ENCODE results near the gene GSTA2. TPM values are rescaled to one million over a fixed set of nuclear protein-coding genes. Genes with fewer than 3 reads are reported as not detected.

The GSTA2 gene
- total RNA-seq, 1 experiment from 2014 or later = not detected

DNA sequence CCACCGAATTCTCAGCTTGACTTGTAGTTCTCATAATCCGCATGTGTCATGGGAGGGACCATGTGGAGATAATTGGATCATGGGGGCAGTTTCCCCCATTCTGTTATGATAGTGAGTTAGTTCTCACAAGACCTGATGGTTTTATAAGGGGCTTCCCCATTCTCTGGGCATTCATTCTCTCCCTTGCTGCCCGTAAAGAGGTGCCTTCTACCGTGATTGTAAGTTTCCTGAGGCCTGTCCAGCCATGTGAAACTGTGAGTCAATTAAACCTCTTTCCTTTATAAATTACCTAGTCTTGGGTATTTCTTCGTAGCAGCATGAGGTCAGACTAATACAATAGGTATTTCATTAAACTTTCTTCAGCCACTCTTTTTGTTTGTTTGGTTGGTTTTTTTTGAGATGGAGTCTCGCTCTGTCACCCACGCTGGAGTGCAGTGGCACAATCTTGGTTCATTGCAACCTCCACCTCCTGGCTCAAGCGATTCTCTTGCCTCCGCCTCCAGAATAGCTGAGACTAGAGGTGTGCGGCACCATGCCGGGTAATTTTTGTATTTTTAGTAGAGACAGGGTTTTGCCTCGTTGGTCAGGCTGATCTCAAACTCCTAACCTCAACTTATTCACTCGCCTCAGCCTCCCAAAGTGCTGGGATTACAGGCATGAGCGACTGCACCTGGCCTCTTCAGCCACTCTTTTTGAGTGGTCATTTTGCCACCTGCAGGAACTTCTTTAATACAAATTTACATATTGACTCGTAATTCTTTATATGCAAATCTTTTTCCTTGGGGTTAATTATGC is 36.3 kb downstream of the GSTA2 start (continued):
- TF ChIP-seq, protein P1, sequence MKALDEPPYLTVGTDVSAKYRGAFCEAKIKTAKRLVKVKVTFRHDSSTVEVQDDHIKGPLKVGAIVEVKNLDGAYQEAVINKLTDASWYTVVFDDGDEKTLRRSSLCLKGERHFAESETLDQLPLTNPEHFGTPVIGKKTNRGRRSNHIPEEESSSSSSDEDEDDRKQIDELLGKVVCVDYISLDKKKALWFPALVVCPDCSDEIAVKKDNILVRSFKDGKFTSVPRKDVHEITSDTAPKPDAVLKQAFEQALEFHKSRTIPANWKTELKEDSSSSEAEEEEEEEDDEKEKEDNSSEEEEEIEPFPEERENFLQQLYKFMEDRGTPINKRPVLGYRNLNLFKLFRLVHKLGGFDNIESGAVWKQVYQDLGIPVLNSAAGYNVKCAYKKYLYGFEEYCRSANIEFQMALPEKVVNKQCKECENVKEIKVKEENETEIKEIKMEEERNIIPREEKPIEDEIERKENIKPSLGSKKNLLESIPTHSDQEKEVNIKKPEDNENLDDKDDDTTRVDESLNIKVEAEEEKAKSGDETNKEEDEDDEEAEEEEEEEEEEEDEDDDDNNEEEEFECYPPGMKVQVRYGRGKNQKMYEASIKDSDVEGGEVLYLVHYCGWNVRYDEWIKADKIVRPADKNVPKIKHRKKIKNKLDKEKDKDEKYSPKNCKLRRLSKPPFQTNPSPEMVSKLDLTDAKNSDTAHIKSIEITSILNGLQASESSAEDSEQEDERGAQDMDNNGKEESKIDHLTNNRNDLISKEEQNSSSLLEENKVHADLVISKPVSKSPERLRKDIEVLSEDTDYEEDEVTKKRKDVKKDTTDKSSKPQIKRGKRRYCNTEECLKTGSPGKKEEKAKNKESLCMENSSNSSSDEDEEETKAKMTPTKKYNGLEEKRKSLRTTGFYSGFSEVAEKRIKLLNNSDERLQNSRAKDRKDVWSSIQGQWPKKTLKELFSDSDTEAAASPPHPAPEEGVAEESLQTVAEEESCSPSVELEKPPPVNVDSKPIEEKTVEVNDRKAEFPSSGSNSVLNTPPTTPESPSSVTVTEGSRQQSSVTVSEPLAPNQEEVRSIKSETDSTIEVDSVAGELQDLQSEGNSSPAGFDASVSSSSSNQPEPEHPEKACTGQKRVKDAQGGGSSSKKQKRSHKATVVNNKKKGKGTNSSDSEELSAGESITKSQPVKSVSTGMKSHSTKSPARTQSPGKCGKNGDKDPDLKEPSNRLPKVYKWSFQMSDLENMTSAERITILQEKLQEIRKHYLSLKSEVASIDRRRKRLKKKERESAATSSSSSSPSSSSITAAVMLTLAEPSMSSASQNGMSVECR (CRISPR knock-in tag; IDR thresholded peaks at IDR 0.05; ENCODE audit: borderline replicate concordance) = no peak
- TF ChIP-seq ZNF121 (CRISPR knock-in tag; IDR thresholded peaks at IDR 0.05) = no peak
- TF ChIP-seq, protein P2, sequence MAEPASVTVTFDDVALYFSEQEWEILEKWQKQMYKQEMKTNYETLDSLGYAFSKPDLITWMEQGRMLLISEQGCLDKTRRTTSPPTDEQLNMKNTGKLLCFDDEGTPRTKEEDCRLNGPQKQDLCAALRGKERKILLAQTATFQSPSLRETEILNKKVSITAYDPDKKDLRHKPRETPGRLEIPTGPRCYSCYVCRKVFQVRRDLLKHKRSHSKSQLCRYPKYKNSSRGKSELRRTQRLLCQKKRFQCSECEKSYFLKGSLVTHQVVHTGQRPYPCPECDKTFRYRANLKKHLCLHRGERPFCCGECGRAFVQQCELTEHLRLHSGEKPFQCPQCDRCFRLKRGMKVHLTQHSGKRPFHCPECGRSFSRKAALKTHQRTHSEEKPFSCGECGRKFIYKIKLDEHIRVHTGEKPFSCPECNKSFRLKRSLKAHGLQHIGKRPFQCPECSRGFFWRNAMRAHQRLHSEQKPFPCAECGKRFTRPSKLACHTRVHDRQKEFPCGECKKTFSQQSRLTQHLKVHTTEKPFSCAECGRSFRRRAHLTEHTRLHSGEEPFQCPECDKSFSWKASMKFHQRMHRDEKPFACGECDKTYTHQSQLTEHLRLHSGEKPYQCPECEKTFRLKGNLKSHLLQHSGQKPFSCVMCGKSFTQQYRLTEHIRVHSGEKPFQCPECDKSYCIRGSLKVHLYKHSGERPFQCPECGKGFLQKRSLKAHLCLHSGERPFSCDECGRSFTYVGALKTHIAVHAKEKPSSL (CRISPR knock-in tag; conservative IDR thresholded peaks at IDR 0.05) = no peak
- no peak for TF ChIP-seq MYBL2 (CRISPR knock-in tag; IDR thresholded peaks at IDR 0.05)

DNA sequence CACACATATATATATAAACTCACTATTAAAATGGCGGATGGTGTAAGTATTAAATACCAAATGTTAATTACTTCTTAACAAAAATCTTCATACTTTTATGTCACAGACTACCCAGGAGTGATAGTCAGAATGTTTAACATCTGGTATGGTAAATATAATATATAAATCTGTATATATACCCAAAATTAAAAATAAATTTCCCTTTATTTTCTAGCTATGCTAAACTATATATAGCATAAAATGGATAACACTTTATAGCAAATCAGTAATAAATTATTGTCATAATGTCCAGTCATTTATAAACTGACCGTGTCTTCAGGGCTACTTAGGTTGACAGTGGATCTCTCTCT is 37.1 kb downstream of the GSTA2 start:
- Mint-ChIP-seq H3K27me3 (ENCODE audit: low read depth) (no peaks in the 10 kb centered on the region), H3K36me3 (no peaks in the 10 kb centered on the region), H3K4me1 (peaks cover 45% of the 10 kb centered on the region), H3K27ac (no peak overlapping the region), H3K9me3 (no peaks in the 10 kb centered on the region; the same call in 1 of the 2 replicates), H3K4me3 (no peak overlapping the region)
- POLR2A ChIA-PET = no interaction called here
- ATAC-seq (no peak), DNase-seq (ENCODE audit: low spot score) (no peak)
- CTCF ChIA-PET = interaction anchor here (0.6 kb wide), 1 partner anchor 37 kb away, joined by 4 read pairs; the partner anchor contains the start of gene GSTA2
- TF ChIP-seq TP53 (CRISPR knock-in tag; IDR thresholded peaks at IDR 0.05) (no peak), NFYB (CRISPR knock-in tag; conservative IDR thresholded peaks at IDR 0.05; ENCODE audit: low read depth) (no peak), NFATC4 (CRISPR knock-in tag; IDR thresholded peaks at IDR 0.05) (no peak), TEAD1 (CRISPR knock-in tag; IDR thresholded peaks at IDR 0.05) (no peak), ZNF281 (CRISPR knock-in tag; IDR thresholded peaks at IDR 0.05) (no peak), ZNF416 (CRISPR knock-in tag; IDR thresholded peaks at IDR 0.05) (no peak), IRF2 (CRISPR knock-in tag; IDR thresholded peaks at IDR 0.05; ENCODE audit: borderline replicate concordance, low read depth) (no peak), TEAD4 (CRISPR knock-in tag; IDR thresholded peaks at IDR 0.05) (no peak), ATF1 (CRISPR knock-in tag; IDR thresholded peaks at IDR 0.05) (no peak)
- TF ChIP-seq, protein P3, sequence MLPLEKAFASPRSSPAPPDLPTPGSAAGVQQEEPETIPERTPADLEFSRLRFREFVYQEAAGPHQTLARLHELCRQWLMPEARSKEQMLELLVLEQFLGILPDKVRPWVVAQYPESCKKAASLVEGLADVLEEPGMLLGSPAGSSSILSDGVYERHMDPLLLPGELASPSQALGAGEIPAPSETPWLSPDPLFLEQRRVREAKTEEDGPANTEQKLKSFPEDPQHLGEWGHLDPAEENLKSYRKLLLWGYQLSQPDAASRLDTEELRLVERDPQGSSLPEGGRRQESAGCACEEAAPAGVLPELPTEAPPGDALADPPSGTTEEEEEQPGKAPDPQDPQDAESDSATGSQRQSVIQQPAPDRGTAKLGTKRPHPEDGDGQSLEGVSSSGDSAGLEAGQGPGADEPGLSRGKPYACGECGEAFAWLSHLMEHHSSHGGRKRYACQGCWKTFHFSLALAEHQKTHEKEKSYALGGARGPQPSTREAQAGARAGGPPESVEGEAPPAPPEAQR (CRISPR knock-in tag; IDR thresholded peaks at IDR 0.05) = no peak
- TF ChIP-seq, protein P4, sequence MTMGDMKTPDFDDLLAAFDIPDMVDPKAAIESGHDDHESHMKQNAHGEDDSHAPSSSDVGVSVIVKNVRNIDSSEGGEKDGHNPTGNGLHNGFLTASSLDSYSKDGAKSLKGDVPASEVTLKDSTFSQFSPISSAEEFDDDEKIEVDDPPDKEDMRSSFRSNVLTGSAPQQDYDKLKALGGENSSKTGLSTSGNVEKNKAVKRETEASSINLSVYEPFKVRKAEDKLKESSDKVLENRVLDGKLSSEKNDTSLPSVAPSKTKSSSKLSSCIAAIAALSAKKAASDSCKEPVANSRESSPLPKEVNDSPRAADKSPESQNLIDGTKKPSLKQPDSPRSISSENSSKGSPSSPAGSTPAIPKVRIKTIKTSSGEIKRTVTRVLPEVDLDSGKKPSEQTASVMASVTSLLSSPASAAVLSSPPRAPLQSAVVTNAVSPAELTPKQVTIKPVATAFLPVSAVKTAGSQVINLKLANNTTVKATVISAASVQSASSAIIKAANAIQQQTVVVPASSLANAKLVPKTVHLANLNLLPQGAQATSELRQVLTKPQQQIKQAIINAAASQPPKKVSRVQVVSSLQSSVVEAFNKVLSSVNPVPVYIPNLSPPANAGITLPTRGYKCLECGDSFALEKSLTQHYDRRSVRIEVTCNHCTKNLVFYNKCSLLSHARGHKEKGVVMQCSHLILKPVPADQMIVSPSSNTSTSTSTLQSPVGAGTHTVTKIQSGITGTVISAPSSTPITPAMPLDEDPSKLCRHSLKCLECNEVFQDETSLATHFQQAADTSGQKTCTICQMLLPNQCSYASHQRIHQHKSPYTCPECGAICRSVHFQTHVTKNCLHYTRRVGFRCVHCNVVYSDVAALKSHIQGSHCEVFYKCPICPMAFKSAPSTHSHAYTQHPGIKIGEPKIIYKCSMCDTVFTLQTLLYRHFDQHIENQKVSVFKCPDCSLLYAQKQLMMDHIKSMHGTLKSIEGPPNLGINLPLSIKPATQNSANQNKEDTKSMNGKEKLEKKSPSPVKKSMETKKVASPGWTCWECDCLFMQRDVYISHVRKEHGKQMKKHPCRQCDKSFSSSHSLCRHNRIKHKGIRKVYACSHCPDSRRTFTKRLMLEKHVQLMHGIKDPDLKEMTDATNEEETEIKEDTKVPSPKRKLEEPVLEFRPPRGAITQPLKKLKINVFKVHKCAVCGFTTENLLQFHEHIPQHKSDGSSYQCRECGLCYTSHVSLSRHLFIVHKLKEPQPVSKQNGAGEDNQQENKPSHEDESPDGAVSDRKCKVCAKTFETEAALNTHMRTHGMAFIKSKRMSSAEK (CRISPR knock-in tag; IDR thresholded peaks at IDR 0.05; ENCODE audit: borderline replicate concordance) = no peak
- TF ChIP-seq, protein P5, sequence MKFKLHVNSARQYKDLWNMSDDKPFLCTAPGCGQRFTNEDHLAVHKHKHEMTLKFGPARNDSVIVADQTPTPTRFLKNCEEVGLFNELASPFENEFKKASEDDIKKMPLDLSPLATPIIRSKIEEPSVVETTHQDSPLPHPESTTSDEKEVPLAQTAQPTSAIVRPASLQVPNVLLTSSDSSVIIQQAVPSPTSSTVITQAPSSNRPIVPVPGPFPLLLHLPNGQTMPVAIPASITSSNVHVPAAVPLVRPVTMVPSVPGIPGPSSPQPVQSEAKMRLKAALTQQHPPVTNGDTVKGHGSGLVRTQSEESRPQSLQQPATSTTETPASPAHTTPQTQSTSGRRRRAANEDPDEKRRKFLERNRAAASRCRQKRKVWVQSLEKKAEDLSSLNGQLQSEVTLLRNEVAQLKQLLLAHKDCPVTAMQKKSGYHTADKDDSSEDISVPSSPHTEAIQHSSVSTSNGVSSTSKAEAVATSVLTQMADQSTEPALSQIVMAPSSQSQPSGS (CRISPR knock-in tag; IDR thresholded peaks at IDR 0.05; ENCODE audit: borderline replicate concordance, low read depth) = no peak
